HepG2 (cell line): ENCODE results near the gene ZNF281. TPM values are rescaled to one million over a fixed set of nuclear protein-coding genes. Genes with fewer than 3 reads are reported as not detected.

Experiments used
- ATAC-seq: fragments of 200-7000 bp; cut with Tn5 transposase; 3 replicates; pipeline ENCODE4 v1.9.1; 2020; ENCODE audit warnings: mild to moderate bottlenecking, moderate library complexity
- BruUV-seq: library from RNA; stranded (reverse); fragments of 400-500 nt; replicated peaks from 2 replicates; lab custom pipeline; 2021; lab: Mats Ljungman, UMichigan
- CTCF ChIA-PET: fragments of 300-600 bp; formaldehyde crosslinking; extraction: SDS; loops from one replicate; lab custom pipeline; 2021; ENCODE audit warnings: low total read pairs, inconsistent platforms, low intra/inter-chr PET ratio; lab: Yijun Ruan, JAX
- POLR2A ChIA-PET: fragments of 350-600 bp; sonication (Branson Sonifier 250); formaldehyde crosslinking; loops from one replicate; lab custom pipeline; 2020; ENCODE audit warnings: antibody characterized with exemption, inconsistent platforms; lab: Yijun Ruan, JAX
- DNase-seq: peaks from one replicate; pipeline ENCODE4 v3.0.0-alpha.2; 2015; ENCODE audit warnings: low spot score
- FAIRE-seq: peaks from 3 replicates; lab custom pipeline; 2011; peaks lifted over from hg19 to GRCh38; lab: Jason Lieb, UNC
- H2AFZ ChIP-seq: one replicate; pipeline ENCODE4 v1.6.1; 2011; ENCODE audit warnings: low read length, inconsistent platforms
- H3K27ac ChIP-seq: fragments of 300-600 bp; 3 replicates; pipeline ENCODE4 v1.8.0; 2011; ENCODE audit warnings: mixed run types, mild to moderate bottlenecking, mixed read lengths, low read length, inconsistent platforms; ENCODE audit not compliant: insufficient read depth; ENCODE audit errors: extremely low read length
- H3K27me3 ChIP-seq, 2 experiments: fragments of 200-600 bp in 1 of 2; 2 replicates in 1 of 2; 3 replicates in 1 of 2; pipeline versions ENCODE4 v1.6.0 to v1.8.0; 2011; ENCODE audit warnings: low read length in 2 of 2, mild to moderate bottlenecking in 2 of 2, moderate library complexity in 2 of 2, inconsistent platforms in 1 of 2; ENCODE audit not compliant: insufficient read depth in 2 of 2, control insufficient read depth in 1 of 2
- H3K36me3 ChIP-seq, 2 experiments: fragments of 200-600 bp in 1 of 2; replicated peaks in 1 of 2; 2 replicates in 1 of 2; 3 replicates in 1 of 2; pipeline versions ENCODE4 v1.5.1 to v1.8.0; 2011; ENCODE audit warnings: low read length in 2 of 2, inconsistent platforms in 1 of 2; ENCODE audit not compliant: insufficient read depth in 2 of 2, control insufficient read depth in 1 of 2
- H3K4me1 ChIP-seq: 2 replicates; pipeline ENCODE4 v1.5.1; 2012; ENCODE audit warnings: low read length, inconsistent platforms; ENCODE audit not compliant: insufficient read depth
- H3K4me2 ChIP-seq: 2 replicates; pipeline ENCODE4 v1.6.0; 2011; ENCODE audit warnings: low read depth, low read length, inconsistent platforms
- H3K4me3 ChIP-seq, 3 experiments: fragments of 200-600 bp in 1 of 3; sonication (generic), shearing (Covaris generic) in 1 of 3; replicated peaks in 1 of 3; 2 replicates each; pipeline ENCODE4 v1.5.1; 2011 to 2016; ENCODE audit warnings: low read length in 3 of 3, inconsistent platforms in 2 of 3, low read depth in 2 of 3, mild to moderate bottlenecking in 2 of 3, control low read depth in 1 of 3, mixed read lengths in 1 of 3; ENCODE audit not compliant: insufficient read depth in 1 of 3
- H3K79me2 ChIP-seq: one replicate; pipeline ENCODE4 v1.6.1; 2011; ENCODE audit warnings: low read length, inconsistent platforms; ENCODE audit not compliant: insufficient read depth
- H3K9ac ChIP-seq: 2 replicates; pipeline ENCODE4 v1.6.0; 2011; ENCODE audit warnings: mild to moderate bottlenecking, low read depth, low read length, inconsistent platforms; ENCODE audit not compliant: insufficient read depth
- H3K9me3 ChIP-seq: 2 replicates; pipeline ENCODE4 v1.5.1; 2012; ENCODE audit warnings: mild to moderate bottlenecking, low read length
- H4K20me1 ChIP-seq: 2 replicates; pipeline ENCODE4 v1.6.0; 2011; ENCODE audit warnings: inconsistent platforms, mild to moderate bottlenecking, low read length, moderate library complexity; ENCODE audit not compliant: insufficient read depth
- ATF5 ChIP-seq: sonication (generic); formaldehyde crosslinking; IDR thresholded peaks from 2 replicates; pipeline ENCODE4 v1.4.0; 2020; ENCODE audit warnings: mild to moderate bottlenecking, low read depth, missing genetic modification reagents
- JUN ChIP-seq: sonication (generic); formaldehyde crosslinking; IDR thresholded peaks from 2 replicates; pipeline ENCODE4 v1.4.0; 2020; ENCODE audit warnings: mild to moderate bottlenecking, missing genetic modification reagents
- KDM1A ChIP-seq: IDR thresholded peaks from 2 replicates; pipeline ENCODE4 v1.6.1; 2016; ENCODE audit warnings: missing compliant biosample characterization
- KDM5A ChIP-seq: fragments of 200-600 bp; sonication (generic); IDR thresholded peaks from 2 replicates; pipeline ENCODE4 v1.7.0; 2018; ENCODE audit warnings: antibody characterized with exemption, mild to moderate bottlenecking, low read length, borderline replicate concordance
- KLF11 ChIP-seq: IDR thresholded peaks from 2 replicates; pipeline ENCODE4 v1.6.1; 2016; ENCODE audit warnings: missing compliant biosample characterization
- PBX3 ChIP-seq: sonication (generic); formaldehyde crosslinking; IDR thresholded peaks from 2 replicates; pipeline ENCODE4 v1.8.1; 2023; ENCODE audit warnings: missing genetic modification reagents, inconsistent platforms, borderline replicate concordance
- PRMT3 ChIP-seq: sonication (generic); formaldehyde crosslinking; IDR thresholded peaks from 2 replicates; pipeline ENCODE4 v1.8.1; 2022; ENCODE audit warnings: low read depth, mild to moderate bottlenecking, moderate library complexity, missing genetic modification reagents, borderline replicate concordance
- SIX4 ChIP-seq: sonication (generic); formaldehyde crosslinking; IDR thresholded peaks from 2 replicates; pipeline ENCODE4 v1.4.0; 2020; ENCODE audit warnings: missing genetic modification reagents
- SMAD9 ChIP-seq: sonication (generic); formaldehyde crosslinking; IDR thresholded peaks from 2 replicates; pipeline ENCODE4 v1.5.1; 2020; ENCODE audit warnings: mild to moderate bottlenecking, missing genetic modification reagents
- THAP8 ChIP-seq: sonication (generic); formaldehyde crosslinking; IDR thresholded peaks from 2 replicates; pipeline ENCODE4 v1.5.1; 2020; ENCODE audit warnings: missing genetic modification reagents, mild to moderate bottlenecking, borderline replicate concordance
- XRCC5 ChIP-seq: fragments of 200-400 bp; formaldehyde crosslinking; optimal IDR thresholded peaks from 2 replicates; pipeline ENCODE3; 2017; ENCODE audit warnings: mild to moderate bottlenecking, low read length
- ZBTB44 ChIP-seq: sonication (generic); formaldehyde crosslinking; IDR thresholded peaks from 2 replicates; pipeline ENCODE4 v1.4.0; 2020; ENCODE audit warnings: missing genetic modification reagents
- ZNF10 ChIP-seq: sonication (generic); formaldehyde crosslinking; IDR thresholded peaks from 2 replicates; pipeline ENCODE4 v1.4.0; 2020; ENCODE audit warnings: mild to moderate bottlenecking, low read depth, missing genetic modification reagents, borderline replicate concordance
- ZNF317 ChIP-seq: sonication (generic); formaldehyde crosslinking; IDR thresholded peaks from 2 replicates; pipeline ENCODE4 v1.5.0; 2020; ENCODE audit warnings: mild to moderate bottlenecking, missing genetic modification reagents
- ZNF772 ChIP-seq: sonication (generic); formaldehyde crosslinking; IDR thresholded peaks from 2 replicates; pipeline ENCODE4 v1.5.0; 2020; ENCODE audit warnings: mild to moderate bottlenecking, missing genetic modification reagents
- ZNF780A ChIP-seq: sonication (generic); formaldehyde crosslinking; IDR thresholded peaks from 2 replicates; pipeline ENCODE4 v1.8.0; 2022; ENCODE audit warnings: mild to moderate bottlenecking, missing genetic modification reagents, moderate library complexity
- ZNF788 ChIP-seq: sonication (generic); formaldehyde crosslinking; IDR thresholded peaks from 2 replicates; pipeline ENCODE4 v1.5.0; 2020; ENCODE audit warnings: mild to moderate bottlenecking, missing genetic modification reagents, borderline replicate concordance
- WGBS: methylation state at CpG from one replicate; pipeline ENCODE4 v1.1.6; 2017; ENCODE audit warnings: low lambda C conversion rate; 5-methylcytosine and 5-hydroxymethylcytosine counted together
- in situ Hi-C: cut with HindIII; loops from 2 replicates; pipeline ENCODE4 v1.10.0; 2017; ENCODE audit warnings: low pct_unique_long_range_greater_than_20kb; ENCODE audit not compliant: extremely low pct_ligation_motif_present
- intact Hi-C: fragments of 100-400 bp; cut with micrococcal nuclease; formaldehyde crosslinking; loops from one replicate; pipeline ENCODE4 v1.10.0; 2022; ENCODE audit not compliant: unreplicated experiment
- polyA plus RNA-seq, 8 experiments: library from polyadenylated mRNA; depleted of rRNA in 3 of 8; stranded (reverse) in 7 of 8; unstranded in 1 of 8; fragments of >200 nt; fragmentation: Illumina TruSeq in 4 of 8; extraction: Trizol in 4 of 8; gene quantifications; 2 replicates each; pipeline versions ENCODE4 v1.2.1 to v1.2.3, GENCODE V29; 2011 to 2016; ENCODE audit warnings: low read depth in 4 of 8, missing spikeins in 1 of 8, mixed read lengths in 1 of 8; ENCODE audit not compliant: insufficient read depth in 1 of 8
- total RNA-seq, 5 experiments: library from RNA; depleted of rRNA; stranded (reverse); fragments of >200 nt; fragmentation: Illumina TruSeq; extraction: Trizol; gene quantifications; 2 replicates each; pipeline ENCODE4 v1.2.3, GENCODE V29; 2016; ENCODE audit warnings: low read depth in 1 of 5

The ZNF281 gene
- total and polyA plus RNA-seq, 2 of the 13 experiments (the other 11 are each of a cell fraction or from before 2014, with no cell fraction given): 7.7 to 20.6 TPM

- Histone ChIP-seq H2AFZ (no peak overlapping the region), H3K4me3 (no peak overlapping the region), H3K4me1 (peaks cover 6% of the 10 kb centered on the region; the same call in 1 of the 2 replicates), H3K9me3 (no peaks in the 10 kb centered on the region), H3K36me3 (no peaks in the 10 kb centered on the region), H3K79me2 (no peaks in the 10 kb centered on the region), H3K27me3 (no peaks in the 10 kb centered on the region; a peak in 1 of 5 replicates)
- intact Hi-C loops: no loop called here
- in situ Hi-C loops: no loop called here
- FAIRE-seq (no peak), ATAC-seq (no peak), DNase-seq (no peak)
- BruUV-seq: no TSS peak
- CTCF ChIA-PET: no interaction called here
- TF ChIP-seq KDM1A (CRISPR knock-in tag): no peak
- TF ChIP-seq KLF11 (CRISPR knock-in tag): no peak
- no peak for TF ChIP-seq ATF5 (CRISPR knock-in tag)
- TF ChIP-seq XRCC5: no peak
- no peak for TF ChIP-seq PBX3 (CRISPR knock-in tag)
- TF ChIP-seq ZNF10 (CRISPR knock-in tag): no peak
- TF ChIP-seq SMAD9 (CRISPR knock-in tag): no peak
- no peak for TF ChIP-seq ZNF780A (CRISPR knock-in tag)
- TF ChIP-seq THAP8 (CRISPR knock-in tag): no peak
- no peak for TF ChIP-seq ZNF788 (CRISPR knock-in tag)
- TF ChIP-seq ZBTB44: no peak
- TF ChIP-seq PRMT3 (CRISPR knock-in tag): no peak
- no peak for TF ChIP-seq ZNF772
- TF ChIP-seq ZNF317 (CRISPR knock-in tag): no peak
- TF ChIP-seq JUN: no peak
- TF ChIP-seq SIX4 (CRISPR knock-in tag): no peak
- TF ChIP-seq KDM5A: no peak
- TF ChIP-seq, all 625 proteins: peak for 0
- no peak overlapping the region for H3K4me2 ChIP-seq
- H3K27ac ChIP-seq: no peak overlapping the region
- POLR2A ChIA-PET: no interaction called here
- H4K20me1 ChIP-seq: no peaks in the 10 kb centered on the region
- 5% methylated on average over 3 of the region's 3 CpGs for WGBS
- no peak overlapping the region for H3K9ac ChIP-seq
Observed at GRCh38 chr1:200453553-200453905, 43.7 kb upstream of the ZNF281 start.
